Measurements from ENCODE around the gene SATB2. TPM values are rescaled to one million over a fixed set of nuclear protein-coding genes. Genes with fewer than 3 reads are reported as not detected.

SATB2 gene
- total RNA-seq, 1 donor, result 53.2 TPM

DNA sequence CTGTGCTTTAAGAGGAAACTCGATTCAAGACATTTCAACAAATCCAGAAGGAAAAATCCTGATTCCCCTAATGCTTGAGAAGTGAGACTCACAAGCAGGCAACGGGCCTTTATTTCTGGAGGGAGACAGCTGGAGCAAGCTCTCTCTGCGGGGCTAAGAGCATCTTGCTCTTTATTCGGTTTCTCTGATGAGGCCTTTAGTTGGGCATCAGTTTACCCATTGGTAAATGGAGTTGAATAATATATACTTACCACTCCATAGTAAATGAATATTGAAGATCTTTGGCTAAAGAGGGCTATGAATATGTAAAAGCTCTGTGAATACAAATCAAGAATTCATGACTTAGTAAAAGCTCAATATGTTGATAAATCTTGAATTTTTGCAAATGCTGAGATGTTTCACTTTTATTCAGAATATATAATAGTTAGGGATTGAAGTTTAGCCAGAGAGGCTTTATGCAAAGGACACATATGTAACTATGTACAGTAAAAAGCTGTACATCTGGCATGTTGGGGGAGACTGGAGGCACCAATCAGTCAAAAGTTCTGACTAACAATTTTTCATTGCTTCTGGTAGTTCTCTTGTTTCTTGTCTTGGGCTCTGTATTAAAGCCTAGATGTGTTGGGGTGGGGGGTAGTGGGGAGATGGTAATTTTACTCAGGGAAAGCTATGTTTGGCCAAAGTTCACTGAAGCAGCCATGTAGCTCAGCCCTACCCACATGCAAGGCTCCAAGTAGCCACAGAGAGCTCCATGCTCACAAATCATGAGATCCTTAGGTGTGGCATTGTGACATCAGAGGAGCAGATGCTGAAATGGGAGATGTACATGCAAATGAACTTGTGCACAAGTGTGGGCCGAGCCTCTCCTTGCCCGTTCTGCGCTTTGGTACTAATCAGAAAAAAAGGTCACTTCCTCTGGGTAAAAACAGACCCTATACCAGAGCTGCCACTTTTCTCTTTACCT lies 200.2 kb downstream of the SATB2 start:
- H3K79me2 ChIP-seq (ENCODE audit: insufficient read depth, low read length), result no peaks in the 10 kb centered on the region
- H2AFZ ChIP-seq (ENCODE audit: low read length), result no peak overlapping the region
- TF ChIP-seq, protein P1, sequence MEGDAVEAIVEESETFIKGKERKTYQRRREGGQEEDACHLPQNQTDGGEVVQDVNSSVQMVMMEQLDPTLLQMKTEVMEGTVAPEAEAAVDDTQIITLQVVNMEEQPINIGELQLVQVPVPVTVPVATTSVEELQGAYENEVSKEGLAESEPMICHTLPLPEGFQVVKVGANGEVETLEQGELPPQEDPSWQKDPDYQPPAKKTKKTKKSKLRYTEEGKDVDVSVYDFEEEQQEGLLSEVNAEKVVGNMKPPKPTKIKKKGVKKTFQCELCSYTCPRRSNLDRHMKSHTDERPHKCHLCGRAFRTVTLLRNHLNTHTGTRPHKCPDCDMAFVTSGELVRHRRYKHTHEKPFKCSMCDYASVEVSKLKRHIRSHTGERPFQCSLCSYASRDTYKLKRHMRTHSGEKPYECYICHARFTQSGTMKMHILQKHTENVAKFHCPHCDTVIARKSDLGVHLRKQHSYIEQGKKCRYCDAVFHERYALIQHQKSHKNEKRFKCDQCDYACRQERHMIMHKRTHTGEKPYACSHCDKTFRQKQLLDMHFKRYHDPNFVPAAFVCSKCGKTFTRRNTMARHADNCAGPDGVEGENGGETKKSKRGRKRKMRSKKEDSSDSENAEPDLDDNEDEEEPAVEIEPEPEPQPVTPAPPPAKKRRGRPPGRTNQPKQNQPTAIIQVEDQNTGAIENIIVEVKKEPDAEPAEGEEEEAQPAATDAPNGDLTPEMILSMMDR (IDR thresholded peaks at IDR 0.05; ENCODE audit: extremely low read depth, low read depth, low read length), result no peak
- peaks cover 6% of the 10 kb centered on the region for H3K4me1 ChIP-seq (ENCODE audit: insufficient read depth, low read length)
- H3K36me3 ChIP-seq (ENCODE audit: insufficient read depth, low read length), result no peaks in the 10 kb centered on the region
- H3K4me3 ChIP-seq (ENCODE audit: insufficient read depth, low read length), result no peak overlapping the region
- no peak overlapping the region for H3K27ac ChIP-seq (ENCODE audit: low read depth, low read length)
- H3K9me3 ChIP-seq (ENCODE audit: low read depth, low read length), result no peaks in the 10 kb centered on the region
- no peaks in the 10 kb centered on the region for H4K20me1 ChIP-seq (ENCODE audit: insufficient read depth, low read length)
- no peak overlapping the region for H3K4me2 ChIP-seq (ENCODE audit: insufficient read depth, low read length)
- peak; percentile 6 for DNase-seq (ENCODE audit: insufficient read length, low spot score, missing footprints)
- H3K27me3 ChIP-seq (ENCODE audit: insufficient read depth, low read length), result no peaks in the 10 kb centered on the region

DNA sequence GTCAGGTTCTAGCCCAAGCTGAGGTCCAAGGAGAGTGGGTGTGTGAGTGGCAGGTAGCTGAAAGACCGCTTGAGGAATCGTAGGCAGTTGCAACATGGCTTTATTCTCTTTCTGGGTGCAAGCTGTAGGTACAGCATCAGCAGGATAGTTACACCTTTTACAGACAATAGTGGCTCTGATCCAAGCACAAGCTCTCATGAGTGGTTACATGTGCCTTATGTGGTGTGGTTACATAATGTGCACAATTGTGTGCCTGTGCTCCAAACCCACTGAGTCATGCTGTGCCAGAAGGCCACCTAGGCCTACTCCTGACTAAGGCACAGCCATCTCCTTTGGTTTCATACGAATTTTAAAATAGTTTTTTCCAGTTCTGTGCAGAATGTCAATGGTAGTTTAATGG lies 227.6 kb downstream of the SATB2 start:
- no peak overlapping the region for H2AFZ ChIP-seq (ENCODE audit: low read length)
- no peak overlapping the region for H3K4me3 ChIP-seq (ENCODE audit: insufficient read depth, low read length)
- H3K4me2 ChIP-seq (ENCODE audit: insufficient read depth, low read length), result no peak overlapping the region
- H4K20me1 ChIP-seq (ENCODE audit: insufficient read depth, low read length), result no peaks in the 10 kb centered on the region
- no peaks in the 10 kb centered on the region for H3K27me3 ChIP-seq (ENCODE audit: insufficient read depth, low read length)
- H3K27ac ChIP-seq (ENCODE audit: low read depth, low read length), result no peak overlapping the region
- TF ChIP-seq, protein P1 (IDR thresholded peaks at IDR 0.05; ENCODE audit: extremely low read depth, low read depth, low read length), result no peak
- no peak for DNase-seq (ENCODE audit: insufficient read length, low spot score, missing footprints)
- no peaks in the 10 kb centered on the region for H3K79me2 ChIP-seq (ENCODE audit: insufficient read depth, low read length)
- peaks cover 11% of the 10 kb centered on the region for H3K4me1 ChIP-seq (ENCODE audit: insufficient read depth, low read length)
- no peaks in the 10 kb centered on the region for H3K9me3 ChIP-seq (ENCODE audit: low read depth, low read length)
- H3K36me3 ChIP-seq (ENCODE audit: insufficient read depth, low read length), result no peaks in the 10 kb centered on the region

DNA sequence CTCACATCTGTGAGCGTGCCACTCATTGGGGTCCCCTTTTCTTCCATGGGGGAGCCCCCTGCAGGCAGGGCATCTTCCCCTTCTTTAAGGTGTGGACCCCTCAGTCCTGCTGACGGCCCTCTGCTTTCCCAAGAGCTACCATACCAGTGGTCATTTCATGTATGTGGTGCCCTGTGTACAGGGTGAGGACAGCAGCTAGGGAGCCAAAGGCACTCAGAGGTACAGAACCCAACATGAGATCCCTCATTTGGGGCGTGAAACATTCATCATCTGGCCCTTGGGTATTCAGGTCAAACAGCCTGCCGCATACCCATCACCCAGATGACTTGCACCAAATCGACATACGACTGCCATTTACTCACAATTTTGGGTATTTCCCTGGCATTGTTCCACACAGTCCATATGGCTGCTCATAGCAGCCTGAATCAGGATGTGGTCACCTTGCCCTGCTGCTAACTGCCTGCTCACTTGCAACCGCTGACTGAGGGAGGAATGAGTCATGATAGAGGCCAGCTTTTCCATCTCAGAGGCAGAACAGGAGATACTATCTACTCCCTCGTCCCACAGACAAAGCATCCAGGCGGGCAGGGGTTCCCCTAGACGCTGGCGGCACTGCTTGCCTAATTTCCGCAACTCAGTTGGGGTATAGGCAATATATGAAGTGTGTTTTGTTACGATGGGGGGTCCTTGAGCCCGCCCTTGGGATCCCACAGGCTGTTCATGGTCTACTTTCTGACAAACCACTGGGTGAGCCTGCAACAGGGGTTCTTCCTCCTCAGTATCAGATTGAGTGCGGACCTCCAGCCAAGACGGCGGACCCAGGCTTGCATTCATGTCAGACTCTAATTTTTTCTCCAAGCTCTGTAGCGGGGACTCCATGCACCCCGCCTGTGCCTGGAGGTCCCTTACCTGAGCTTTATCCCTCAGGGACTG lies 228.6 kb downstream of the SATB2 start:
- no peaks in the 10 kb centered on the region for H3K79me2 ChIP-seq (ENCODE audit: insufficient read depth, low read length)
- H3K36me3 ChIP-seq (ENCODE audit: insufficient read depth, low read length), result no peaks in the 10 kb centered on the region
- no peak overlapping the region for H3K4me3 ChIP-seq (ENCODE audit: insufficient read depth, low read length)
- TF ChIP-seq, protein P1 (IDR thresholded peaks at IDR 0.05; ENCODE audit: extremely low read depth, low read depth, low read length), result no peak
- H2AFZ ChIP-seq (ENCODE audit: low read length), result no peak overlapping the region
- H3K4me2 ChIP-seq (ENCODE audit: insufficient read depth, low read length), result peak overlapping the region; percentile 14
- no peaks in the 10 kb centered on the region for H3K9me3 ChIP-seq (ENCODE audit: low read depth, low read length)
- peak overlapping the region; percentile 25 for H3K27ac ChIP-seq (ENCODE audit: low read depth, low read length)
- peak; percentile 92 for DNase-seq (ENCODE audit: insufficient read length, low spot score, missing footprints)
- no peaks in the 10 kb centered on the region for H4K20me1 ChIP-seq (ENCODE audit: insufficient read depth, low read length)
- no peaks in the 10 kb centered on the region for H3K27me3 ChIP-seq (ENCODE audit: insufficient read depth, low read length)
- H3K4me1 ChIP-seq (ENCODE audit: insufficient read depth, low read length), result peaks cover 11% of the 10 kb centered on the region

Data from osteoblast (primary cell).